Gastroesophageal sphincter (tissue), 4 donors: ENCODE data around the gene LDAH. TPM values are rescaled to one million over a fixed set of nuclear protein-coding genes. Genes with fewer than 3 reads are reported as not detected.

Experiments
- ATAC-seq: fragments of 150-250 bp; one replicate; pipeline ENCODE4 v1.9.1; 2016; ENCODE audit warnings: mild to moderate bottlenecking, moderate library complexity
- H3K27ac ChIP-seq, 4 donors: fragments of 200-600 bp; sonication (generic) in 3 of 4; 1 replicate in 3 of 4; 2 replicates in 1 of 4; pipeline ENCODE4 v1.5.1; 2016 to 2019
- H3K27me3 ChIP-seq: fragments of 200-600 bp; sonication (generic); one replicate; pipeline ENCODE4 v1.5.1; 2019
- H3K36me3 ChIP-seq, 2 donors: fragments of 200-600 bp; sonication (generic); one replicate each; pipeline ENCODE4 v1.5.1; 2019; ENCODE audit warnings: control low read depth in 1 of 2
- H3K4me1 ChIP-seq, 3 donors: fragments of 200-600 bp; sonication (generic); 1 replicate in 2 of 3; 2 replicates in 1 of 3; pipeline ENCODE4 v1.5.1; 2016 to 2019; ENCODE audit warnings: control low read depth in 2 of 3
- H3K4me3 ChIP-seq, 2 donors: fragments of 200-600 bp; sonication (generic); one replicate each; pipeline ENCODE4 v1.5.1; 2019; ENCODE audit warnings: mild to moderate bottlenecking in 1 of 2, moderate library complexity in 1 of 2
- H3K9me3 ChIP-seq, 3 donors: fragments of 200-600 bp; sonication (generic); one replicate each; pipeline ENCODE4 v1.5.1; 2017 to 2019; ENCODE audit warnings: control low read depth in 2 of 3
- EP300 ChIP-seq: sonication (generic); formaldehyde crosslinking; IDR thresholded peaks from one replicate; pipeline ENCODE4 v1.6.1; 2017; ENCODE audit warnings: antibody characterized with exemption, mild to moderate bottlenecking
- POLR2A ChIP-seq, 2 donors: fragments of 450-650 bp; IDR thresholded peaks; one replicate each; pipeline ENCODE4 v1.6.1; 2017; ENCODE audit warnings: antibody characterized with exemption in 2 of 2, mild to moderate bottlenecking in 2 of 2, moderate library complexity in 1 of 2
- POLR2AphosphoS5 ChIP-seq: sonication (generic); formaldehyde crosslinking; IDR thresholded peaks from one replicate; pipeline ENCODE4 v1.6.1; 2017; ENCODE audit warnings: antibody characterized with exemption
- WGBS, 2 donors: methylation state at CpG; one replicate each; pipeline ENCODE4 v1.1.5; 2018; ENCODE audit warnings: low coverage in 1 of 2; 5-methylcytosine and 5-hydroxymethylcytosine counted together
- total RNA-seq, 4 donors: library from RNA; depleted of rRNA; stranded (reverse); fragments of >200 nt; gene quantifications; one replicate each; pipeline ENCODE4 v1.1.0, GENCODE V29; 2016
- TF ChIP-seq, protein P1 (sequence below), 4 experiments: fragments of 200-600 bp in 2 of 4; fragments of 450-650 bp in 2 of 4; sonication (generic) in 1 of 4; IDR thresholded peaks; one replicate each; pipeline ENCODE4 v1.5.1; 2017 to 2019; ENCODE audit warnings: antibody characterized with exemption in 4 of 4, mild to moderate bottlenecking in 2 of 4, moderate library complexity in 2 of 4

Gene LDAH
- total RNA-seq, 4 donors from 2014 or later = 10.5 to 19.0 (median 14.5) TPM

- no peaks in the 10 kb centered on the region for H3K36me3 ChIP-seq
- H3K9me3 ChIP-seq = no peaks in the 10 kb centered on the region
- no peak overlapping the region for H3K4me3 ChIP-seq
- ATAC-seq = peak; percentile 70
- H3K4me1 ChIP-seq = peaks cover 0 to 42% (median 13%) of the 10 kb centered on the region in 3 donors
- WGBS, 2 donors = 53 to 54% methylated on average over 5 of the region's 11 CpGs
- H3K27ac ChIP-seq = no peak overlapping the region
- peaks cover 57% of the 10 kb centered on the region for H3K27me3 ChIP-seq
- TF ChIP-seq POLR2A (IDR thresholded peaks at IDR 0.05) (no peak), EP300 (no peak), POLR2AphosphoS5 (no peak)
- TF ChIP-seq, protein P1, sequence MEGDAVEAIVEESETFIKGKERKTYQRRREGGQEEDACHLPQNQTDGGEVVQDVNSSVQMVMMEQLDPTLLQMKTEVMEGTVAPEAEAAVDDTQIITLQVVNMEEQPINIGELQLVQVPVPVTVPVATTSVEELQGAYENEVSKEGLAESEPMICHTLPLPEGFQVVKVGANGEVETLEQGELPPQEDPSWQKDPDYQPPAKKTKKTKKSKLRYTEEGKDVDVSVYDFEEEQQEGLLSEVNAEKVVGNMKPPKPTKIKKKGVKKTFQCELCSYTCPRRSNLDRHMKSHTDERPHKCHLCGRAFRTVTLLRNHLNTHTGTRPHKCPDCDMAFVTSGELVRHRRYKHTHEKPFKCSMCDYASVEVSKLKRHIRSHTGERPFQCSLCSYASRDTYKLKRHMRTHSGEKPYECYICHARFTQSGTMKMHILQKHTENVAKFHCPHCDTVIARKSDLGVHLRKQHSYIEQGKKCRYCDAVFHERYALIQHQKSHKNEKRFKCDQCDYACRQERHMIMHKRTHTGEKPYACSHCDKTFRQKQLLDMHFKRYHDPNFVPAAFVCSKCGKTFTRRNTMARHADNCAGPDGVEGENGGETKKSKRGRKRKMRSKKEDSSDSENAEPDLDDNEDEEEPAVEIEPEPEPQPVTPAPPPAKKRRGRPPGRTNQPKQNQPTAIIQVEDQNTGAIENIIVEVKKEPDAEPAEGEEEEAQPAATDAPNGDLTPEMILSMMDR (IDR thresholded peaks at IDR 0.05) = peak in 3 of 4 experiments; percentile 93 to 98 (median 94)
These were observed 161.2 kb downstream of the LDAH start for GRCh38 chr2:20661421-20662307.

DNA sequence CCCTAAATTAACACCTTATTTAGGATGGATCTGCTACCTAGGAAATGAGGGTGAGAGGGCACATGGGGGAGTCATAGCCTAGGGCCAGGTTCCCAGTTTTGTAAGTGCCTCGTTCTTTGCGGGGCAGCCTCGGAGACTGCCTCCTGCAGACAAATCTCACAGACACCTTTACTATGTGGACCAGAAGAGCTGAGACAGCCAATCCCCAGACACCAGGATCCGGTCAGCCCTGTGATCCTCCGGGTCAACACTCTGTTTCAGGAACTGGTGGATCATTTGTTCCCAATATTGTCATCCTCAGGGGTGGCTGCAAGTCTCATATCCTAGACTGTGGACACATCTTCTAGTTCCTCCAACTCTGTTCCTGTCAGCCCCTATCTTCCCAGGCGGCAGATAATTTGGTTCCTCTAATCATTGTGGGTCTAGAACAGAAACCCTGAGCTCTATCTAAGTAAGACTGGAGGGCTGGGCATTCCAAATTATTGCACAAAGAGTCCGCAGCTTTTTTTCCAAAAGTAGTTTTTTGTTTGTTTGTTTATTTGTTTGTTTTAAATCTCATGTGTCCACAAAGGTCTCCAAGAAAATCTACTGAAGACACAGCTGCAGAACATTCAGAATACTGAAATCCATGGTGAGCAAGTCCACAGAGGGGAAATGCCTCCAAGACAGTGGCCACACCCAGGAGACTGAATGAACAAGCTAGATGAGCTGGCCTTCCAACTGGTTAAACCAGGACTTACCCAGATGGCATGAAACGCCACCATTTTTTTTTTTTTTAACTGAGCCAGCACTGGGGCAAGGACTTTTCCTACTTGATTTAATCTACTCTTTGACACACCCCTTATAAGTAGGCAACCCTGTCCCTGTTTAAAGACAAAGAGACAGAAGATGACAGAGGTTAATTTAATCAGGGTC lies 162.1 kb downstream of the LDAH start:
- Histone ChIP-seq H3K27me3 (peaks cover 48% of the 10 kb centered on the region), H3K36me3 (no peaks in the 10 kb centered on the region), H3K4me3 (no peak overlapping the region), H3K27ac (no peak overlapping the region), H3K4me1 (peaks cover 0 to 33% (median 4%) of the 10 kb centered on the region in 3 donors), H3K9me3 (no peaks in the 10 kb centered on the region)
- no peak for ATAC-seq
- TF ChIP-seq, protein P1 (IDR thresholded peaks at IDR 0.05) = no peak
- TF ChIP-seq POLR2AphosphoS5 (no peak), POLR2A (IDR thresholded peaks at IDR 0.05) (no peak), EP300 (no peak)
- 49 to 58% methylated on average over 3 to 5 of the region's 8 CpGs for WGBS, 2 donors

DNA sequence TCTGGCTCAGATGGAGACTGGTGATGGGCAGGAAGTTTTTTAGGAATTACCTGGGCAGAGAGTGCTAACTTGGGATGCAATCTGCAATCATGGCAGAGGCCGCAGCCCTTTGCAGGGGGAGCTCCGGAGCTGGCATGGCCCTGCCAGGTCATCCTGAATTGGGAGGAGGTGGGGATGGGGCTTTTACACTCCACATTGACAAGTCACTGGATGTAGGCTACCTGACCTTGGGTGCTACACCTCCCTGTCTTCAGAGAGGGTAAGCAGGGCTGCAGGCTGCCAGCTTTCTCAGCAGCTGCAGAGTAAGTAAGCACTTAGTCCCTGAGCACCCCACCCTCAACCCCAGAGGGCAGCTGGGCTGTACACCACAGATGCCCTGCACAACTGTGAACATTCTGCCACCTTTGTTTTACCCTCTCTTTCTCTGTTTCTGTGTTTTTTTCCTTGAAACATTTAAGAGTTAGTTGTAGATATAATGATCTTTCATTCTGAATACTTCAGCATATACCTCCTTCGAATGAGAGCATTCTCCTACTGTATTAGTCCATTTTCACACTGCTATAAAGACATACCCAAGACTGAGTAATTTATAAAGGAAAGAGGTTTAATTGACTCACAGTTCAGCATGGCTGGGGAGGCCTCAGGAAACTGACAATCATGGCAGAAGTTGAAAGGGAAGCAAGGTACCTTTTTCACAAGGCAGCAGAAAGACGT lies 165.2 kb downstream of the LDAH start:
- ATAC-seq = no peak
- peaks cover 18% of the 10 kb centered on the region for H3K27me3 ChIP-seq
- H3K36me3 ChIP-seq = no peaks in the 10 kb centered on the region
- H3K4me1 ChIP-seq = peaks cover 0 to 21% (median 0%) of the 10 kb centered on the region in 3 donors
- TF ChIP-seq EP300 = no peak
- TF ChIP-seq POLR2AphosphoS5 = no peak
- no peak for TF ChIP-seq POLR2A (IDR thresholded peaks at IDR 0.05)
- TF ChIP-seq, protein P1 (IDR thresholded peaks at IDR 0.05) = no peak
- H3K27ac ChIP-seq = no peak overlapping the region
- H3K9me3 ChIP-seq = no peaks in the 10 kb centered on the region
- 94% methylated on average over 4 of the region's 4 CpGs; no CpG with 5 or more reads in 1 of the 2 donors for WGBS, 2 donors
- H3K4me3 ChIP-seq = no peak overlapping the region

DNA sequence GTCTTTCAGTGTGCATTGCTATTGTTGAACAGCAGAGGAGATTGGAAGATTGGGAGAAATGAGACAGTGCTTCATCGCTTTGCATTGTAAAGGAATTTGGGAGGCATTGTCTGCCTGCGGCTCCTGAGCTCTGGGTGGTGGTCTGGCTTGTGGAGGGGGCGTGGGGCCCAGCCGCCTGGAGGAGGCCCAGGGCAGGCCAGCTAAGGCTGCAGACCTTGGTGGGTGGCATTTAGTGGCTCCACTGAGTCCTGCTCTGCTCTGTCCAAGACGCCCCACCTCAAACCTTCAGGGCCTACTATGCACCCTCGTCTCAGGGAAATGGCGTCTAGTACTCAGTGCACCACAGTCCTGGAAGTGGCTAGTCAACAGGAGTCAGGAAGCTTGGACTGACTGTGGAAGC lies 166.3 kb downstream of the LDAH start:
- TF ChIP-seq POLR2A (IDR thresholded peaks at IDR 0.05) (no peak), EP300 (no peak), POLR2AphosphoS5 (no peak)
- TF ChIP-seq, protein P1 (IDR thresholded peaks at IDR 0.05) = no peak
- Histone ChIP-seq H3K9me3 (no peaks in the 10 kb centered on the region), H3K36me3 (no peaks in the 10 kb centered on the region), H3K4me3 (no peak overlapping the region), H3K27me3 (peaks cover 8% of the 10 kb centered on the region), H3K4me1 (peaks cover 0 to 26% (median 2%) of the 10 kb centered on the region in 3 donors), H3K27ac (no peak overlapping the region)
- WGBS, 2 donors = 82 to 100% methylated on average over 1 to 4 of the region's 7 CpGs
- no peak for ATAC-seq
